ENCODE measurements around the gene HMOX1. TPM values are rescaled to one million over a fixed set of nuclear protein-coding genes. Genes with fewer than 3 reads are reported as not detected.
A peak's percentile ranks its signal among the peaks of the same experiment; 100 is the strongest.

Gene HMOX1
- total RNA-seq, 1 experiment from 2014 or later = 12.1 TPM

DNA sequence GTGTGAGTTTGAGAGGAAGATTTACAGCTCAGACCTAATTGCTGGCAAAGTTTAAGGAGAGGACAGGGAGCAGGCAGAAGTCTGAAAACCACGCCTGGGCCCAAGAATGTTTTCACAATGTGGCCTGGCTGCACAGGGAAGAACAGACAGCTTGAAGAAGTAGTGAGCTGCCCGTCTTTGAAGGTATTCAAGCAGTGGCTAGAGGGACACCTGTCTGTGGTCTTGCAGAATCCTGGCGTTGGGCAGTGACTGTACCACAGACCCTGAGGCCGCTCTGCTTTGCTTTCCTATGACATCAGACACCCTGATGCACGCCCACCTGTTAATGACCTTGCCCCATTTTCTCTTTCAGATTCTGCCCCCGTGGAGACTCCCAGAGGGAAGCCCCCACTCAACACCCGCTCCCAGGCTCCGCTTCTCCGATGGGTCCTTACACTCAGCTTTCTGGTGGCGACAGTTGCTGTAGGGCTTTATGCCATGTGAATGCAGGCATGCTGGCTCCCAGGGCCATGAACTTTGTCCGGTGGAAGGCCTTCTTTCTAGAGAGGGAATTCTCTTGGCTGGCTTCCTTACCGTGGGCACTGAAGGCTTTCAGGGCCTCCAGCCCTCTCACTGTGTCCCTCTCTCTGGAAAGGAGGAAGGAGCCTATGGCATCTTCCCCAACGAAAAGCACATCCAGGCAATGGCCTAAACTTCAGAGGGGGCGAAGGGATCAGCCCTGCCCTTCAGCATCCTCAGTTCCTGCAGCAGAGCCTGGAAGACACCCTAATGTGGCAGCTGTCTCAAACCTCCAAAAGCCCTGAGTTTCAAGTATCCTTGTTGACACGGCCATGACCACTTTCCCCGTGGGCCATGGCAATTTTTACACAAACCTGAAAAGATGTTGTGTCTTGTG is 12.5 kb downstream of the HMOX1 start:
- CTCF ChIA-PET = interaction anchor here (1.1 kb wide), 1 partner anchor 42 kb away, joined by 3 read pairs; no protein-coding TSS in a partner anchor
- no peak for ATAC-seq
- Mint-ChIP-seq H3K4me3 (no peak overlapping the region), H3K36me3 (peaks cover 10% of the 10 kb centered on the region), H3K27me3 (ENCODE audit: low read depth) (no peaks in the 10 kb centered on the region), H3K9me3 (no peaks in the 10 kb centered on the region), H3K27ac (peak overlapping the region; percentile 21; the same call in 1 of the 2 replicates), H3K4me1 (peaks cover 14% of the 10 kb centered on the region)
- no peak for DNase-seq (ENCODE audit: low spot score)
- TF ChIP-seq NFYB (CRISPR knock-in tag; conservative IDR thresholded peaks at IDR 0.05; ENCODE audit: low read depth) (no peak), KAT7 (CRISPR knock-in tag; IDR thresholded peaks at IDR 0.05; ENCODE audit: borderline replicate concordance) (no peak), ZNF219 (CRISPR knock-in tag; IDR thresholded peaks at IDR 0.05; ENCODE audit: borderline replicate concordance) (no peak), SOX15 (CRISPR knock-in tag; IDR thresholded peaks at IDR 0.05) (no peak)
- TF ChIP-seq, protein P1, sequence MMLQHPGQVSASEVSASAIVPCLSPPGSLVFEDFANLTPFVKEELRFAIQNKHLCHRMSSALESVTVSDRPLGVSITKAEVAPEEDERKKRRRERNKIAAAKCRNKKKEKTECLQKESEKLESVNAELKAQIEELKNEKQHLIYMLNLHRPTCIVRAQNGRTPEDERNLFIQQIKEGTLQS (CRISPR knock-in tag; conservative IDR thresholded peaks at IDR 0.05) = no peak
- TF ChIP-seq, protein P2, sequence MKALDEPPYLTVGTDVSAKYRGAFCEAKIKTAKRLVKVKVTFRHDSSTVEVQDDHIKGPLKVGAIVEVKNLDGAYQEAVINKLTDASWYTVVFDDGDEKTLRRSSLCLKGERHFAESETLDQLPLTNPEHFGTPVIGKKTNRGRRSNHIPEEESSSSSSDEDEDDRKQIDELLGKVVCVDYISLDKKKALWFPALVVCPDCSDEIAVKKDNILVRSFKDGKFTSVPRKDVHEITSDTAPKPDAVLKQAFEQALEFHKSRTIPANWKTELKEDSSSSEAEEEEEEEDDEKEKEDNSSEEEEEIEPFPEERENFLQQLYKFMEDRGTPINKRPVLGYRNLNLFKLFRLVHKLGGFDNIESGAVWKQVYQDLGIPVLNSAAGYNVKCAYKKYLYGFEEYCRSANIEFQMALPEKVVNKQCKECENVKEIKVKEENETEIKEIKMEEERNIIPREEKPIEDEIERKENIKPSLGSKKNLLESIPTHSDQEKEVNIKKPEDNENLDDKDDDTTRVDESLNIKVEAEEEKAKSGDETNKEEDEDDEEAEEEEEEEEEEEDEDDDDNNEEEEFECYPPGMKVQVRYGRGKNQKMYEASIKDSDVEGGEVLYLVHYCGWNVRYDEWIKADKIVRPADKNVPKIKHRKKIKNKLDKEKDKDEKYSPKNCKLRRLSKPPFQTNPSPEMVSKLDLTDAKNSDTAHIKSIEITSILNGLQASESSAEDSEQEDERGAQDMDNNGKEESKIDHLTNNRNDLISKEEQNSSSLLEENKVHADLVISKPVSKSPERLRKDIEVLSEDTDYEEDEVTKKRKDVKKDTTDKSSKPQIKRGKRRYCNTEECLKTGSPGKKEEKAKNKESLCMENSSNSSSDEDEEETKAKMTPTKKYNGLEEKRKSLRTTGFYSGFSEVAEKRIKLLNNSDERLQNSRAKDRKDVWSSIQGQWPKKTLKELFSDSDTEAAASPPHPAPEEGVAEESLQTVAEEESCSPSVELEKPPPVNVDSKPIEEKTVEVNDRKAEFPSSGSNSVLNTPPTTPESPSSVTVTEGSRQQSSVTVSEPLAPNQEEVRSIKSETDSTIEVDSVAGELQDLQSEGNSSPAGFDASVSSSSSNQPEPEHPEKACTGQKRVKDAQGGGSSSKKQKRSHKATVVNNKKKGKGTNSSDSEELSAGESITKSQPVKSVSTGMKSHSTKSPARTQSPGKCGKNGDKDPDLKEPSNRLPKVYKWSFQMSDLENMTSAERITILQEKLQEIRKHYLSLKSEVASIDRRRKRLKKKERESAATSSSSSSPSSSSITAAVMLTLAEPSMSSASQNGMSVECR (CRISPR knock-in tag; IDR thresholded peaks at IDR 0.05; ENCODE audit: borderline replicate concordance) = no peak
- TF ChIP-seq, protein P3, sequence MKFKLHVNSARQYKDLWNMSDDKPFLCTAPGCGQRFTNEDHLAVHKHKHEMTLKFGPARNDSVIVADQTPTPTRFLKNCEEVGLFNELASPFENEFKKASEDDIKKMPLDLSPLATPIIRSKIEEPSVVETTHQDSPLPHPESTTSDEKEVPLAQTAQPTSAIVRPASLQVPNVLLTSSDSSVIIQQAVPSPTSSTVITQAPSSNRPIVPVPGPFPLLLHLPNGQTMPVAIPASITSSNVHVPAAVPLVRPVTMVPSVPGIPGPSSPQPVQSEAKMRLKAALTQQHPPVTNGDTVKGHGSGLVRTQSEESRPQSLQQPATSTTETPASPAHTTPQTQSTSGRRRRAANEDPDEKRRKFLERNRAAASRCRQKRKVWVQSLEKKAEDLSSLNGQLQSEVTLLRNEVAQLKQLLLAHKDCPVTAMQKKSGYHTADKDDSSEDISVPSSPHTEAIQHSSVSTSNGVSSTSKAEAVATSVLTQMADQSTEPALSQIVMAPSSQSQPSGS (CRISPR knock-in tag; IDR thresholded peaks at IDR 0.05; ENCODE audit: borderline replicate concordance, low read depth) = no peak
- POLR2A ChIA-PET = interaction anchor here (0.7 kb wide), 1 partner anchor 10 kb away, joined by 3 read pairs; no protein-coding TSS in a partner anchor

DNA sequence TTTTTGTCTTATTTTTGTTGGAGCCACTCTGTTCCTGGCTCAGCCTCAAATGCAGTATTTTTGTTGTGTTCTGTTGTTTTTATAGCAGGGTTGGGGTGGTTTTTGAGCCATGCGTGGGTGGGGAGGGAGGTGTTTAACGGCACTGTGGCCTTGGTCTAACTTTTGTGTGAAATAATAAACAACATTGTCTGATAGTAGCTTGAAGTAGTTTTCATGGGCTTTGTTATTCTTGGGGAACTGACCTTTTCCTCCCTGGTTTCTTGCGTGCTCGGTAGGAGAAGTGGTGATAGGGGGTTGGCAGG is 13.1 kb downstream of the HMOX1 start:
- no peak for ATAC-seq
- DNase-seq (ENCODE audit: low spot score) = no peak
- no peaks in the 10 kb centered on the region for H3K9me3 Mint-ChIP-seq
- H3K27ac Mint-ChIP-seq = peak overlapping the region; percentile 21
- H3K4me1 Mint-ChIP-seq = peaks cover 14% of the 10 kb centered on the region
- ChIA-PET CTCF (interaction anchor here (1.1 kb wide), 1 partner anchor 43 kb away, joined by 3 read pairs; no protein-coding TSS in a partner anchor), POLR2A (interaction anchor here (0.6 to 0.7 kb wide), 2 partner anchors 8 to 11 kb away, joined by 3 to 6 read pairs; no protein-coding TSS in a partner anchor)
- H3K36me3 Mint-ChIP-seq = peaks cover 10% of the 10 kb centered on the region
- H3K27me3 Mint-ChIP-seq (ENCODE audit: low read depth) = no peaks in the 10 kb centered on the region
- TF ChIP-seq FOXK1 (CRISPR knock-in tag; IDR thresholded peaks at IDR 0.05) = no peak
- no peak for TF ChIP-seq NFYB (CRISPR knock-in tag; conservative IDR thresholded peaks at IDR 0.05; ENCODE audit: low read depth)
- TF ChIP-seq ZNF396 (CRISPR knock-in tag; IDR thresholded peaks at IDR 0.05; ENCODE audit: borderline replicate concordance) = no peak
- TF ChIP-seq, protein P1 (CRISPR knock-in tag; conservative IDR thresholded peaks at IDR 0.05) = no peak
- TF ChIP-seq RELA (CRISPR knock-in tag; IDR thresholded peaks at IDR 0.05; ENCODE audit: borderline replicate concordance) = no peak
- TF ChIP-seq, protein P4, sequence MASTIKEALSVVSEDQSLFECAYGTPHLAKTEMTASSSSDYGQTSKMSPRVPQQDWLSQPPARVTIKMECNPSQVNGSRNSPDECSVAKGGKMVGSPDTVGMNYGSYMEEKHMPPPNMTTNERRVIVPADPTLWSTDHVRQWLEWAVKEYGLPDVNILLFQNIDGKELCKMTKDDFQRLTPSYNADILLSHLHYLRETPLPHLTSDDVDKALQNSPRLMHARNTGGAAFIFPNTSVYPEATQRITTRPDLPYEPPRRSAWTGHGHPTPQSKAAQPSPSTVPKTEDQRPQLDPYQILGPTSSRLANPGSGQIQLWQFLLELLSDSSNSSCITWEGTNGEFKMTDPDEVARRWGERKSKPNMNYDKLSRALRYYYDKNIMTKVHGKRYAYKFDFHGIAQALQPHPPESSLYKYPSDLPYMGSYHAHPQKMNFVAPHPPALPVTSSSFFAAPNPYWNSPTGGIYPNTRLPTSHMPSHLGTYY (CRISPR knock-in tag; IDR thresholded peaks at IDR 0.05) = no peak
- no peak for TF ChIP-seq NFATC4 (CRISPR knock-in tag; IDR thresholded peaks at IDR 0.05)
- no peak overlapping the region for H3K4me3 Mint-ChIP-seq

All from WTC11 (cell line).